ENCODE data around the gene CIC. TPM values are rescaled to one million over a fixed set of nuclear protein-coding genes. Genes with fewer than 3 reads are reported as not detected.
A peak's percentile ranks its signal among the peaks of the same experiment; 100 is the strongest.

CIC gene
- total RNA-seq, 1 experiment from 2014 or later: 67.9 TPM

- no peaks in the 10 kb centered on the region for H3K9me3 Mint-ChIP-seq (ENCODE audit: unreplicated experiment)
- no TSS peak for BruUV-seq (replicated peaks)
- ChIA-PET POLR2A (no interaction called here), CTCF (no interaction called here)
- peaks cover 6% of the 10 kb centered on the region for H3K4me1 Mint-ChIP-seq (ENCODE audit: insufficient read depth, unreplicated experiment)
- DNase-seq (ENCODE audit: unreplicated experiment): no peak
- H3K4me3 Mint-ChIP-seq (ENCODE audit: unreplicated experiment): no peak overlapping the region
- TF ChIP-seq, protein P1, sequence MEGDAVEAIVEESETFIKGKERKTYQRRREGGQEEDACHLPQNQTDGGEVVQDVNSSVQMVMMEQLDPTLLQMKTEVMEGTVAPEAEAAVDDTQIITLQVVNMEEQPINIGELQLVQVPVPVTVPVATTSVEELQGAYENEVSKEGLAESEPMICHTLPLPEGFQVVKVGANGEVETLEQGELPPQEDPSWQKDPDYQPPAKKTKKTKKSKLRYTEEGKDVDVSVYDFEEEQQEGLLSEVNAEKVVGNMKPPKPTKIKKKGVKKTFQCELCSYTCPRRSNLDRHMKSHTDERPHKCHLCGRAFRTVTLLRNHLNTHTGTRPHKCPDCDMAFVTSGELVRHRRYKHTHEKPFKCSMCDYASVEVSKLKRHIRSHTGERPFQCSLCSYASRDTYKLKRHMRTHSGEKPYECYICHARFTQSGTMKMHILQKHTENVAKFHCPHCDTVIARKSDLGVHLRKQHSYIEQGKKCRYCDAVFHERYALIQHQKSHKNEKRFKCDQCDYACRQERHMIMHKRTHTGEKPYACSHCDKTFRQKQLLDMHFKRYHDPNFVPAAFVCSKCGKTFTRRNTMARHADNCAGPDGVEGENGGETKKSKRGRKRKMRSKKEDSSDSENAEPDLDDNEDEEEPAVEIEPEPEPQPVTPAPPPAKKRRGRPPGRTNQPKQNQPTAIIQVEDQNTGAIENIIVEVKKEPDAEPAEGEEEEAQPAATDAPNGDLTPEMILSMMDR (IDR thresholded peaks at IDR 0.05; ENCODE audit: unreplicated experiment): no peak
- intact Hi-C loops (cut with micrococcal nuclease): no loop called here
- H3K27ac Mint-ChIP-seq (ENCODE audit: low read depth, unreplicated experiment): no peak overlapping the region
- H3K27me3 Mint-ChIP-seq (ENCODE audit: insufficient read depth, unreplicated experiment): no peaks in the 10 kb centered on the region
- H3K36me3 Mint-ChIP-seq (ENCODE audit: insufficient read depth, unreplicated experiment): peaks cover 69% of the 10 kb centered on the region
Observed at GRCh38 chr19:42292042-42292960, 23.2 kb downstream of the CIC start.

DNA sequence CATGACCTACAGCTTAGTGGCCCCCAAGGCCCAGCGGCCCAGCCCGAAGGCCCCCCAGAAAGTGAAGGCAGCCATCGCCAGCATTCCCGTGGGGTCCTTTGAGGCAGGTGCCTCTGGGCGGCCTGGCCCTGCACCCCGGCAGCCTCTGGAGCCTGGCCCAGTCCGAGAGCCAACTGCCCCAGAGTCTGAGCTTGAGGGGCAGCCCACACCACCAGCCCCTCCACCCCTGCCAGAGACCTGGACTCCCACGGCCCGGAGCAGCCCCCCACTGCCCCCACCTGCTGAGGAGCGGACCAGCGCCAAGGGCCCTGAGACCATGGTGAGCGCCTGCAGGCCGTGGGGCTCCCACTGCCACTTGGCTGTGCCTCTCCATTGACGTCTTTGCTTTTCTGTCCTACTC lies 23.9 kb downstream of the CIC start:
- TSS peak; percentile 3 for BruUV-seq (replicated peaks)
- Mint-ChIP-seq H3K36me3 (ENCODE audit: insufficient read depth, unreplicated experiment) (peaks cover 63% of the 10 kb centered on the region), H3K9me3 (ENCODE audit: unreplicated experiment) (no peaks in the 10 kb centered on the region), H3K4me1 (ENCODE audit: insufficient read depth, unreplicated experiment) (peaks cover 6% of the 10 kb centered on the region), H3K27me3 (ENCODE audit: insufficient read depth, unreplicated experiment) (no peaks in the 10 kb centered on the region), H3K27ac (ENCODE audit: low read depth, unreplicated experiment) (no peak overlapping the region), H3K4me3 (ENCODE audit: unreplicated experiment) (no peak overlapping the region)
- ChIA-PET POLR2A (interaction anchor here (0.7 to 1.0 kb wide), 2 partner anchors 8 to 9 kb away, joined by 3 read pairs; partner anchors contain the start of gene PAFAH1B3), CTCF (interaction anchor here (0.8 kb wide), 1 partner anchor 24 kb away, joined by 3 read pairs; no protein-coding TSS in a partner anchor)
- intact Hi-C loops (cut with micrococcal nuclease): no loop called here
- TF ChIP-seq, protein P1 (IDR thresholded peaks at IDR 0.05; ENCODE audit: unreplicated experiment): no peak
- DNase-seq (ENCODE audit: unreplicated experiment): no peak

DNA sequence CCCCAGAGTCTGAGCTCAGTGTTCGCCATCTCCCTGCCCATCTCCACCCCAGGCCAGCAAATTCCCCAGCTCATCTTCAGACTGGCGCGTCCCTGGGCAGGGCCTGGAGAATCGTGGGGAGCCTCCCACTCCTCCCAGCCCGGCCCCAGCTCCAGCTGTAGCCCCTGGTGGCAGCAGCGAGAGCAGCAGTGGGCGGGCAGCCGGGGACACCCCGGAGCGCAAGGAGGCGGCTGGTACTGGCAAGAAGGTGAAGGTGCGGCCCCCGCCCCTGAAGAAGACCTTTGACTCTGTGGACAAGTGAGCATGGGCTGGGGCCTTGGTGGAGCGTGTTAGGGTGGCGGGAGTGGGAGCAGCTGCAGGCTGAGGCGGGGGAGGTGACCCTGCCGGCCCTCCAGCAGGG lies 24.5 kb downstream of the CIC start:
- no peaks in the 10 kb centered on the region for H3K9me3 Mint-ChIP-seq (ENCODE audit: unreplicated experiment)
- H3K27ac Mint-ChIP-seq (ENCODE audit: low read depth, unreplicated experiment): no peak overlapping the region
- H3K4me1 Mint-ChIP-seq (ENCODE audit: insufficient read depth, unreplicated experiment): peaks cover 6% of the 10 kb centered on the region
- no peaks in the 10 kb centered on the region for H3K27me3 Mint-ChIP-seq (ENCODE audit: insufficient read depth, unreplicated experiment)
- POLR2A ChIA-PET: interaction anchor here (0.7 to 1.0 kb wide), 2 partner anchors 9 kb away, joined by 3 read pairs; partner anchors contain the start of gene PAFAH1B3
- intact Hi-C loops (cut with micrococcal nuclease): no loop called here
- CTCF ChIA-PET: interaction anchor here (0.8 kb wide), 2 partner anchors 23 to 184 kb away, joined by 3 read pairs; no protein-coding TSS in a partner anchor
- no TSS peak for BruUV-seq (replicated peaks)
- H3K4me3 Mint-ChIP-seq (ENCODE audit: unreplicated experiment): no peak overlapping the region
- peaks cover 63% of the 10 kb centered on the region for H3K36me3 Mint-ChIP-seq (ENCODE audit: insufficient read depth, unreplicated experiment)
- no peak for DNase-seq (ENCODE audit: unreplicated experiment)
- TF ChIP-seq, protein P1 (IDR thresholded peaks at IDR 0.05; ENCODE audit: unreplicated experiment): no peak

DNA sequence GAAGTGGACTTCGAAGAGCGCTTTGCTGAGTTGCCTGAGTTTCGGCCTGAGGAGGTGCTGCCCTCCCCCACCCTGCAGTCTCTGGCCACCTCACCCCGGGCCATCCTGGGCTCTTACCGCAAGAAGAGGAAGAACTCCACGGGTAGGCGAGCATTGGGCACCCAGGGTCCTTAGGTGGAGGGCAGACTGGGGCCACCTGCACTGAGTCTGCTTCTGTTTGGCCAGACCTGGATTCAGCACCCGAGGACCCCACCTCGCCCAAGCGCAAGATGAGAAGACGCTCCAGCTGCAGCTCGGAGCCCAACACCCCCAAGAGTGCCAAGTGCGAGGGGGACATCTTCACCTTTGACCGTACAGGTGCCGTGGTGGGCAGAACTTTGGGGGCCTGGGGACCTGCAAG lies 24.9 kb downstream of the CIC start:
- Mint-ChIP-seq H3K27me3 (ENCODE audit: insufficient read depth, unreplicated experiment) (no peaks in the 10 kb centered on the region), H3K27ac (ENCODE audit: low read depth, unreplicated experiment) (no peak overlapping the region), H3K4me1 (ENCODE audit: insufficient read depth, unreplicated experiment) (peaks cover 6% of the 10 kb centered on the region), H3K4me3 (ENCODE audit: unreplicated experiment) (no peak overlapping the region), H3K36me3 (ENCODE audit: insufficient read depth, unreplicated experiment) (peaks cover 62% of the 10 kb centered on the region), H3K9me3 (ENCODE audit: unreplicated experiment) (no peaks in the 10 kb centered on the region)
- BruUV-seq (replicated peaks): no TSS peak
- ChIA-PET CTCF (interaction anchor here (0.8 kb wide), 1 partner anchor 185 kb away, joined by 3 read pairs; no protein-coding TSS in a partner anchor), POLR2A (interaction anchor here (0.7 to 1.0 kb wide), 2 partner anchors 8 to 9 kb away, joined by 3 read pairs; partner anchors contain the start of gene PAFAH1B3)
- intact Hi-C loops (cut with micrococcal nuclease): no loop called here
- TF ChIP-seq, protein P1 (IDR thresholded peaks at IDR 0.05; ENCODE audit: unreplicated experiment): no peak
- DNase-seq (ENCODE audit: unreplicated experiment): no peak
